ENCODE results near the gene FBLN5. TPM values are rescaled to one million over a fixed set of nuclear protein-coding genes. Genes with fewer than 3 reads are reported as not detected.

The FBLN5 gene
- total RNA-seq, 4 donors from 2014 or later = 79.7 to 161 (median 116) TPM

DNA sequence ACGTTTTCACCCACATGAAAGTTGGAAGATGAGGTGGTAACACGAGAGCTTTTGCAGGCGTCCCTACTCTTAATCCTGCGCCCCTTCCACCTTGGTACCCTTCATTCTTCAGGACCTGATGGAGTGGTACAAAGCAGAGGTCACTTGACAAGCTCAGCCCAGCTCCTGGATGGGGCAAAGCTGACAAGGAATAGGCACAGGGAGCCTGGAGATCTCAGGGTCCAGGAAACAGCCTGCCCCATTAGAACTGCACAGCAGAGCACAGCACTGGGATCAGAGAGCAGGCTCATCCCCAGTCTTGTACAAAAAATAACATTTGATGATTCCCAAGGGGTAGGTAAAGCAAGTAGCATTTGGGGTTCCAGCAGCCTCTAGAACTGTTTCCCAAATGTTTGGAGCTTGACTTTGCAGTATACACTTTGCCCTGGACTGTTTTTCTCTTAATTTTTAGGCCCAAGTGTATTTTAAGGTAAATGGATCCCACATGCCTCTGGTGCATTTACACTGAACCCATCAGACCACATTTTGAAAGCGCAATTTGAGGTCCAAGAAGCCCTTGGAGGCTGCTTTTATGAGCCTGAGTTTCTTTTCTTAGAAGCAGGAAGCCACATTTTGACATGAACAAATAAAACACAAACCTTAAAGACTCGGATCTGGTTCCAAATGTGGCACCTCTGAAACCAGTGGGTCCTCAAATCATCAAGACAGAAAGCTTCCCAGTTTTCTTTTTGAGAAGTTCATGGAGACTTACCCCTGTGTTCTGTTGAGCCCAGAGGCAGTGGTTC, 80.8 kb downstream of the FBLN5 start:
- Histone ChIP-seq H3K27ac (replicated peaks in 1 of 4) (no peak overlapping the region), H3K4me3 (peak overlapping the region in 1 of 4 donors; percentile 16), H3K27me3 (no peaks in the 10 kb centered on the region), H3K36me3 (peaks cover 0 to 24% (median 14%) of the 10 kb centered on the region in 4 donors), H3K9me3 (peaks cover 0 to 12% (median 2%) of the 10 kb centered on the region in 4 donors), H3K4me1 (peaks cover under 1 to 4% (median 2%) of the 10 kb centered on the region in 4 donors)
- 86% methylated on average over 6 of the region's 6 CpGs for WGBS
- TF ChIP-seq POLR2A (IDR thresholded peaks at IDR 0.05; ENCODE audit: low read depth) (no peak), EP300 (IDR thresholded peaks at IDR 0.05) (no peak), POLR2AphosphoS5 (IDR thresholded peaks at IDR 0.05) (no peak)
- TF ChIP-seq, protein P1, sequence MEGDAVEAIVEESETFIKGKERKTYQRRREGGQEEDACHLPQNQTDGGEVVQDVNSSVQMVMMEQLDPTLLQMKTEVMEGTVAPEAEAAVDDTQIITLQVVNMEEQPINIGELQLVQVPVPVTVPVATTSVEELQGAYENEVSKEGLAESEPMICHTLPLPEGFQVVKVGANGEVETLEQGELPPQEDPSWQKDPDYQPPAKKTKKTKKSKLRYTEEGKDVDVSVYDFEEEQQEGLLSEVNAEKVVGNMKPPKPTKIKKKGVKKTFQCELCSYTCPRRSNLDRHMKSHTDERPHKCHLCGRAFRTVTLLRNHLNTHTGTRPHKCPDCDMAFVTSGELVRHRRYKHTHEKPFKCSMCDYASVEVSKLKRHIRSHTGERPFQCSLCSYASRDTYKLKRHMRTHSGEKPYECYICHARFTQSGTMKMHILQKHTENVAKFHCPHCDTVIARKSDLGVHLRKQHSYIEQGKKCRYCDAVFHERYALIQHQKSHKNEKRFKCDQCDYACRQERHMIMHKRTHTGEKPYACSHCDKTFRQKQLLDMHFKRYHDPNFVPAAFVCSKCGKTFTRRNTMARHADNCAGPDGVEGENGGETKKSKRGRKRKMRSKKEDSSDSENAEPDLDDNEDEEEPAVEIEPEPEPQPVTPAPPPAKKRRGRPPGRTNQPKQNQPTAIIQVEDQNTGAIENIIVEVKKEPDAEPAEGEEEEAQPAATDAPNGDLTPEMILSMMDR (IDR thresholded peaks at IDR 0.05) = no peak
- intact Hi-C loops (cut with DNase I) = no loop called here
- no peak for DNase-seq (ENCODE audit: extremely low spot score)

DNA sequence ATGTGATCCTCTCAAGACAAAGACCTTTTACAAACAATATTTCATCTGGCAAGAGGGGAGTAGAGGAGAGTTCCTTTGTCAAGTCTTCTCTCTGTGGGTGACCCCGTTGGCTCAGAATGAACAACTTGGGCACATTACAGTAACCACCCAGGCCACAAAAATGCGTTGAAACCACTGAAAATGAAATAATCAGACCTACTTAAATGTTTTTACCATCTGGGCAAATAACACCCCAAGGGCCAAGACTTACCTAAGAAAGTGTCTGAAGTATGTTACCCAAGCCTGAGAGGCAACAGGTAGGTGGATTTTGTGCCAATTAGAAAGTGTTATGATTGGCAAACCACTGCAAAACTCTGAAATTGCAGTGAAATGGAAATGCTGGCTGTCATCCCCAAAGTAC, 81.4 kb downstream of the FBLN5 start:
- DNase-seq (ENCODE audit: extremely low spot score) = no peak
- Histone ChIP-seq H3K27me3 (no peaks in the 10 kb centered on the region), H3K36me3 (peaks cover 0 to 24% (median 14%) of the 10 kb centered on the region in 4 donors), H3K4me1 (no peaks in the 10 kb centered on the region), H3K4me3 (no peak overlapping the region), H3K27ac (replicated peaks in 1 of 4) (no peak overlapping the region), H3K9me3 (peaks cover 0 to 12% (median 2%) of the 10 kb centered on the region in 4 donors)
- TF ChIP-seq POLR2A (IDR thresholded peaks at IDR 0.05; ENCODE audit: low read depth) (no peak), EP300 (IDR thresholded peaks at IDR 0.05) (no peak), POLR2AphosphoS5 (IDR thresholded peaks at IDR 0.05) (no peak)
- TF ChIP-seq, protein P1 (IDR thresholded peaks at IDR 0.05) = no peak
- 71% methylated on average over 2 of the region's 2 CpGs for WGBS
- intact Hi-C loops (cut with DNase I) = no loop called here

DNA sequence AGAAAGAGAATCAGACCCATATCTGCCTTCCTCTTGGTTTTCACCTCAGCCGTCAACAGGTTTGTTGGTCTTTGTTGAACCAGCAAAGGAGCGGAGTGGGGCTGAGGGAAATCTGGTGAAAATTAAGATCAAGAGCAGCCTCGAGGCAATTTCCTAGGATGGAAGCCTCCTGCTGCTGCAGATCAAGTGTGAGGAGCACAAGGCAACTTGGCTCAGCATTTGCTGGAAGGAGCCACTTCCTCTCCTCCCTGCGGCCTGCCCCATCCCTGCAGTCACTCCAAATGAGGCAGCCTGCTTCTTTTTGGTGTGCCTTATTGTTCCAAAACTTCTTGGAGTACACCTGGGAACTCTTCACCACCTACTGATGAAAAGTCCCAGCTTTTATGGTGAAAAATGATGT, 85.1 kb downstream of the FBLN5 start:
- H3K4me1 ChIP-seq = peaks cover 0 to 5% (median 2%) of the 10 kb centered on the region in 4 donors
- peaks cover 0 to 3% (median 0%) of the 10 kb centered on the region in 4 donors for H3K36me3 ChIP-seq
- 66% methylated on average over 4 of the region's 4 CpGs for whole genome bisulfite sequencing
- TF ChIP-seq EP300 (IDR thresholded peaks at IDR 0.05) (no peak), POLR2A (IDR thresholded peaks at IDR 0.05; ENCODE audit: low read depth) (no peak), POLR2AphosphoS5 (IDR thresholded peaks at IDR 0.05) (no peak)
- TF ChIP-seq, protein P1 (IDR thresholded peaks at IDR 0.05) = no peak
- intact Hi-C loops (cut with DNase I) = no loop called here
- no peak overlapping the region for H3K27ac ChIP-seq (replicated peaks in 1 of 4)
- H3K27me3 ChIP-seq = peaks cover 0 to 9% (median 0%) of the 10 kb centered on the region in 4 donors
- no peak overlapping the region for H3K4me3 ChIP-seq
- H3K9me3 ChIP-seq = no peaks in the 10 kb centered on the region
- DNase-seq (ENCODE audit: extremely low spot score) = no peak

DNA sequence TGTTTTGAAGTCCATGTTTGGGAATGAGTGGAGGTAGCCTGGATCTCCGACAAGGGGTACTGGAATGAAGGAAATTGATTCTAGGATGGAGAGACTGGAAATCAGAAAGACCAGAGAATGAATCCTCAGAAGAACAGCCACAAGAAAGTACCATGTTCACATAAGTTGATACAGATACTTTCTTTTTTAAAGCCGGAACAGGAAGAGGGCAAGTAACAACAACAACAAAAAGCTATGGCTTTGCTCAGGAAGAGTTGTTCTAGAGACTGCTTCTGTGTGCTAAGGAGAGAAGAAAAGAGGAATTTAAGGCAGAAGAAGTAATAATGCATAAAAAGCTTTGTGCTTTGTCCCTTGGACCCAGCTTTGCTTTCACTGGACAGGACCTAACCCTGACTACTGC, 86.4 kb downstream of the FBLN5 start:
- Histone ChIP-seq H3K4me3 (no peak overlapping the region), H3K27ac (replicated peaks in 1 of 4) (no peak overlapping the region), H3K36me3 (no peaks in the 10 kb centered on the region), H3K27me3 (peaks cover 0 to 9% (median 0%) of the 10 kb centered on the region in 4 donors), H3K4me1 (peaks cover 0 to 5% (median 2%) of the 10 kb centered on the region in 4 donors), H3K9me3 (no peaks in the 10 kb centered on the region)
- 80% methylated on average over 2 of the region's 2 CpGs for WGBS
- no peak for DNase-seq (ENCODE audit: extremely low spot score)
- TF ChIP-seq, protein P1 (IDR thresholded peaks at IDR 0.05) = no peak
- TF ChIP-seq POLR2A (IDR thresholded peaks at IDR 0.05; ENCODE audit: low read depth) (no peak), POLR2AphosphoS5 (IDR thresholded peaks at IDR 0.05) (no peak), EP300 (IDR thresholded peaks at IDR 0.05) (no peak)
- intact Hi-C loops (cut with DNase I) = no loop called here
